HepG2 (cell line): Measurements from ENCODE around the gene LYPD4. TPM values are rescaled to one million over a fixed set of nuclear protein-coding genes. Genes with fewer than 3 reads are reported as not detected.

ENCODE experiments used
- BATF2 ChIP-seq: sonication (generic); formaldehyde crosslinking; IDR thresholded peaks from 2 replicates; pipeline ENCODE4 v1.8.0; 2022; ENCODE audit warnings: mild to moderate bottlenecking, missing genetic modification reagents, moderate library complexity
- CREB1 ChIP-seq, 2 experiments: fragments of 450-650 bp in 1 of 2; IDR thresholded peaks; 2 replicates each; pipeline ENCODE4 v1.6.1; 2016 to 2017; ENCODE audit warnings: control low read depth in 1 of 2, mild to moderate bottlenecking in 1 of 2, missing compliant biosample characterization in 1 of 2, missing genetic modification characterization in 1 of 2
- FOXJ3 ChIP-seq: sonication (generic); formaldehyde crosslinking; IDR thresholded peaks from 2 replicates; pipeline ENCODE4 v1.4.0; 2020; ENCODE audit warnings: missing genetic modification reagents, mild to moderate bottlenecking, borderline replicate concordance
- HOMEZ ChIP-seq: IDR thresholded peaks from 2 replicates; pipeline ENCODE4 v1.6.1; 2016; ENCODE audit warnings: low read depth
- ISL2 ChIP-seq: sonication (generic); formaldehyde crosslinking; IDR thresholded peaks from 2 replicates; pipeline ENCODE4 v1.5.0; 2020; ENCODE audit warnings: missing genetic modification reagents
- JDP2 ChIP-seq: sonication (generic); formaldehyde crosslinking; IDR thresholded peaks from 2 replicates; pipeline ENCODE4 v1.8.1; 2022; ENCODE audit warnings: missing genetic modification reagents, borderline replicate concordance
- KDM2A ChIP-seq: sonication (generic); formaldehyde crosslinking; IDR thresholded peaks from 2 replicates; pipeline ENCODE4 v1.4.0; 2020; ENCODE audit warnings: low read depth, missing genetic modification reagents, borderline replicate concordance
- MXD3 ChIP-seq: IDR thresholded peaks from 2 replicates; pipeline ENCODE4 v1.6.1; 2016; ENCODE audit warnings: mild to moderate bottlenecking, missing biosample characterization, missing genetic modification reagents
- NFKB2 ChIP-seq: sonication (generic); formaldehyde crosslinking; IDR thresholded peaks from 2 replicates; pipeline ENCODE4 v1.4.0; 2020; ENCODE audit warnings: missing genetic modification reagents, borderline replicate concordance
- NKX3-1 ChIP-seq: sonication (generic); formaldehyde crosslinking; IDR thresholded peaks from 2 replicates; pipeline ENCODE4 v1.5.0; 2020; ENCODE audit warnings: missing genetic modification reagents
- NONO ChIP-seq, 2 experiments: fragments of 450-650 bp in 1 of 2; sonication (generic) in 1 of 2; formaldehyde crosslinking in 1 of 2; IDR thresholded peaks in 1 of 2; conservative IDR thresholded peaks in 1 of 2; 2 replicates each; pipeline versions ENCODE4 v1.6.1 to v1.8.0; 2017 to 2022; ENCODE audit warnings: mild to moderate bottlenecking in 1 of 2, missing genetic modification reagents in 1 of 2, moderate library complexity in 1 of 2
- POLR2A ChIP-seq, 2 experiments: IDR thresholded peaks; 2 replicates each; pipeline ENCODE4 v1.6.1; 2011; ENCODE audit warnings: low read depth in 2 of 2, low read length in 2 of 2, mild to moderate bottlenecking in 1 of 2, moderate library complexity in 1 of 2; ENCODE audit not compliant: insufficient read depth in 1 of 2
- TBX2 ChIP-seq: sonication (generic); formaldehyde crosslinking; IDR thresholded peaks from 2 replicates; pipeline ENCODE4 v1.5.0; 2020; ENCODE audit warnings: missing genetic modification reagents, mild to moderate bottlenecking, borderline replicate concordance
- XRCC5 ChIP-seq: fragments of 200-400 bp; formaldehyde crosslinking; optimal IDR thresholded peaks from 2 replicates; pipeline ENCODE3; 2017; ENCODE audit warnings: mild to moderate bottlenecking, low read length
- ZBTB44 ChIP-seq: sonication (generic); formaldehyde crosslinking; IDR thresholded peaks from 2 replicates; pipeline ENCODE4 v1.4.0; 2020; ENCODE audit warnings: missing genetic modification reagents
- ZNF510 ChIP-seq: sonication (generic); formaldehyde crosslinking; IDR thresholded peaks from 2 replicates; pipeline ENCODE4 v1.4.0; 2020; ENCODE audit warnings: low read depth, mild to moderate bottlenecking, missing genetic modification reagents
- ZNF569 ChIP-seq: sonication (generic); formaldehyde crosslinking; IDR thresholded peaks from 2 replicates; pipeline ENCODE4 v1.5.0; 2020; ENCODE audit warnings: mild to moderate bottlenecking, missing genetic modification reagents, moderate library complexity, borderline replicate concordance
- ZNF616 ChIP-seq: sonication (generic); formaldehyde crosslinking; IDR thresholded peaks from 2 replicates; pipeline ENCODE4 v1.5.0; 2020; ENCODE audit warnings: low read depth, mild to moderate bottlenecking, missing genetic modification reagents
- ZNF710 ChIP-seq: sonication (generic); formaldehyde crosslinking; IDR thresholded peaks from 2 replicates; pipeline ENCODE4 v1.5.0; 2020; ENCODE audit warnings: mild to moderate bottlenecking, missing genetic modification reagents, borderline replicate concordance
- ZNF720 ChIP-seq: sonication (generic); formaldehyde crosslinking; IDR thresholded peaks from 2 replicates; pipeline ENCODE4 v1.4.0; 2020; ENCODE audit warnings: missing genetic modification reagents
- ZNF768 ChIP-seq: sonication (generic); formaldehyde crosslinking; IDR thresholded peaks from 2 replicates; pipeline ENCODE4 v1.4.0; 2020; ENCODE audit warnings: missing genetic modification reagents
- ZSCAN21 ChIP-seq: sonication (generic); formaldehyde crosslinking; IDR thresholded peaks from 2 replicates; pipeline ENCODE4 v1.8.0; 2022; ENCODE audit warnings: mild to moderate bottlenecking, missing genetic modification reagents, moderate library complexity, borderline replicate concordance
- polyA plus RNA-seq, 8 experiments: library from polyadenylated mRNA; depleted of rRNA in 3 of 8; stranded (reverse) in 7 of 8; unstranded in 1 of 8; fragments of >200 nt; fragmentation: Illumina TruSeq in 4 of 8; extraction: Trizol in 4 of 8; gene quantifications; 2 replicates each; pipeline versions ENCODE4 v1.2.1 to v1.2.3, GENCODE V29; 2011 to 2016; ENCODE audit warnings: low read depth in 4 of 8, missing spikeins in 1 of 8, mixed read lengths in 1 of 8; ENCODE audit not compliant: insufficient read depth in 1 of 8
- total RNA-seq, 5 experiments: library from RNA; depleted of rRNA; stranded (reverse); fragments of >200 nt; fragmentation: Illumina TruSeq; extraction: Trizol; gene quantifications; 2 replicates each; pipeline ENCODE4 v1.2.3, GENCODE V29; 2016; ENCODE audit warnings: low read depth in 1 of 5

Gene LYPD4
- total and polyA plus RNA-seq, 2 of the 13 experiments (the other 11 are each of a cell fraction or from before 2014, with no cell fraction given): not detected

GRCh38 chr19:41871573-41872383 lies 27.3 kb upstream of the LYPD4 start (continued):
- no peak for TF ChIP-seq HOMEZ (CRISPR knock-in tag)
- no peak for TF ChIP-seq ZNF510 (CRISPR knock-in tag)
- no peak for TF ChIP-seq ZNF569 (CRISPR knock-in tag)
- TF ChIP-seq ZBTB44: no peak
- no peak for TF ChIP-seq ZNF720 (CRISPR knock-in tag)
- TF ChIP-seq ZSCAN21 (CRISPR knock-in tag): 0 out of 2 replicates have a peak, but pooled peaks have one; percentile 30
- TF ChIP-seq ISL2 (CRISPR knock-in tag): no peak
- peak; percentile 71; the same call in 1 of the 2 replicates for TF ChIP-seq KDM2A
- TF ChIP-seq CREB1 (IDR thresholded peaks at IDR 0.05): no peak
- TF ChIP-seq CREB1 (CRISPR knock-in tag; IDR thresholded peaks at IDR 0.05): no peak
- TF ChIP-seq NONO (IDR thresholded peaks at IDR 0.05): no peak
- peak; percentile 66 for TF ChIP-seq NONO (CRISPR knock-in tag; conservative IDR thresholded peaks at IDR 0.05)
- TF ChIP-seq ZNF710 (CRISPR knock-in tag): no peak
- TF ChIP-seq XRCC5: no peak
- TF ChIP-seq JDP2 (CRISPR knock-in tag): no peak
- TF ChIP-seq FOXJ3 (CRISPR knock-in tag): no peak
- no peak for TF ChIP-seq NFKB2
- TF ChIP-seq POLR2A (IDR thresholded peaks at IDR 0.05; ENCODE audit: insufficient read depth in 1 of 2, low read depth in 2 of 2, low read length in 2 of 2): peak; percentile 40 to 56
- TF ChIP-seq ZNF768 (CRISPR knock-in tag): peak; percentile 43; the same call in 1 of the 2 replicates
- TF ChIP-seq MXD3: no peak
- no peak for TF ChIP-seq BATF2 (CRISPR knock-in tag)
- no peak for TF ChIP-seq ZNF616 (CRISPR knock-in tag)
- TF ChIP-seq NKX3-1: no peak
- TF ChIP-seq TBX2: no peak
